Dendritic cell treated with granulocyte-macrophage colony-stimulating factor and Interleukin-4, amounts not matched to agents 40 ng/mL and 50 ng/mL, for 4 days (primary cell): ENCODE results near the gene CAV1.

Source experiments
- H3K27ac Mint-ChIP-seq: one replicate; pipeline ENCODE4 v1.8.0; 2022; ENCODE audit warnings: mild to moderate bottlenecking, mixed read lengths
- H3K27me3 Mint-ChIP-seq: one replicate; pipeline ENCODE4 v1.8.0; 2022; ENCODE audit warnings: mild to moderate bottlenecking, mixed read lengths
- H3K36me3 Mint-ChIP-seq: one replicate; pipeline ENCODE4 v1.8.0; 2022; ENCODE audit warnings: low read depth, mixed read lengths
- H3K4me1 Mint-ChIP-seq: one replicate; pipeline ENCODE4 v1.8.0; 2022; ENCODE audit warnings: low read depth, mixed read lengths
- H3K4me3 Mint-ChIP-seq: one replicate; pipeline ENCODE4 v1.8.0; 2022; ENCODE audit warnings: mild to moderate bottlenecking, moderate library complexity, mixed read lengths
- H3K9me3 Mint-ChIP-seq: one replicate; pipeline ENCODE4 v1.8.0; 2022; ENCODE audit warnings: mixed read lengths
- intact Hi-C: fragments of 100-400 bp; cut with micrococcal nuclease; formaldehyde crosslinking; loops from one replicate; pipeline ENCODE4 v1.15.0; 2022

The CAV1 gene

DNA sequence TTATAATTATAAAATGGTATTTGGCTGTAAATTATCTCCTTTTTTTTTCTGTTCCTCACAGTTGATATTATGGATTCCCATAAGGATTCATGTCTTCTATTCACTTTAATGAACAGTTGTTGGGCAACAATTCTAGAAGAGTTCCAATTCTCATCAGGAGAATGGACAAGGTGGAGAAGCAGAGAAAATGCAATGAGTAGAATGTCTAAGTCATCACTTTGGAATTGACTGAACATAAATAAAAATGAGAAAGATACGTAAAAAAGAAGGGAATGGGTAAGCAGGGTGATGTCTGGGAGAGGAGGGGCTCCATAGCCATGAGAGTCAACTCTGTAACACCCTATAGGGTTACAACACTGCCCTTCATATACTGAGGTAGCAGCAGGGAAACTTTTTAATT is 27.1 kb upstream of the CAV1 start:
- no peak overlapping the region for H3K4me3 Mint-ChIP-seq
- H3K27me3 Mint-ChIP-seq: peaks cover 43% of the 10 kb centered on the region
- H3K9me3 Mint-ChIP-seq: no peaks in the 10 kb centered on the region
- H3K27ac Mint-ChIP-seq: no peak overlapping the region
- intact Hi-C loops: no loop called here
- no peaks in the 10 kb centered on the region for H3K36me3 Mint-ChIP-seq
- peaks cover 12% of the 10 kb centered on the region for H3K4me1 Mint-ChIP-seq

DNA sequence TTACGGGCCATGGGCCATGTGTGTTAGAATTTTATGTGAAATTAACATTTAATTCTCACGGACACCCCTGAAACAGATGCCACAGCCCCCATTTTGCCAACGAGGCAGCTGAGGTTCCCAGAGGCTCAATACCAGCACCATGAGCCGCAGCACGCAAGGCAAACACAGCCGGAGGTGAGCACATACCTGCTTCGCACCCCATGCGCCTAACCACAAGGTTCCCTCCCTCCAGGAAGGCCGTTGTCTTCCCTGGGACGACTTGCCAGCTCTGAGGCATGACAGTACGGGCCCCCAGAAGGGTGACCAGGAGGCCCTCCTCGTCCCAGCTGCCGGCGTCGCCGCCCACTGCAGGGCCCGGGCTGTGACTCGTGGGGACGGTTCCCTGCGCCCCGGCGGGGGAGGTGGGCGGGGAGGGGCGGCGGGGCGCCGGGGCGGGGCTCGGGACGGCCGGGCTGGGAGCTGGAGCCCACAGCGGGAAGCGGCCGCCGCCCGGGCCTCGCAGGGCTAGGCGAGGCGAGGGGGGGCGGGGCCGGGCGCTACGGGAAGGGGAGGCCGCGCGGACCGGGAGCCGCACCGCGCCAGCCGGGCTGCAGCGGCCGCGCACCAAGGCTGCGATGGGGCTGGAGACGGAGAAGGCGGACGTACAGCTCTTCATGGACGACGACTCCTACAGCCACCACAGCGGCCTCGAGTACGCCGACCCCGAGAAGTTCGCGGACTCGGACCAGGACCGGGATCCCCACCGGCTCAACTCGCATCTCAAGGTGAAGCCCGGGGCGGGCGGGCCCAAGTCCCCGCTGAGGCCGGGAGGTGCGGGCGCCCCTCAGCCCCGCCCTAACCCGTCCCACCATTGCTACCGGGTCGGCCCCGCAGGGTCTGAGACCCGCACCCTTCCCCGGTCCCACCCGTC is 25.4 kb upstream of the CAV1 start, which contains the start of gene CAV2:
Gene CAV2, plus strand, starts transcription at position 571 of the 910 bp plus-strand sequence. Its CDS starts 44 bp downstream, at position 615.
- Mint-ChIP-seq H3K27me3 (peaks cover 51% of the 10 kb centered on the region), H3K36me3 (no peaks in the 10 kb centered on the region), H3K9me3 (no peaks in the 10 kb centered on the region), H3K27ac (no peak within 1 kb of the TSS), H3K4me3 (peak within 1 kb of the TSS; percentile 73), H3K4me1 (peaks cover 12% of the 10 kb centered on the region)
- intact Hi-C loops: no loop called here

DNA sequence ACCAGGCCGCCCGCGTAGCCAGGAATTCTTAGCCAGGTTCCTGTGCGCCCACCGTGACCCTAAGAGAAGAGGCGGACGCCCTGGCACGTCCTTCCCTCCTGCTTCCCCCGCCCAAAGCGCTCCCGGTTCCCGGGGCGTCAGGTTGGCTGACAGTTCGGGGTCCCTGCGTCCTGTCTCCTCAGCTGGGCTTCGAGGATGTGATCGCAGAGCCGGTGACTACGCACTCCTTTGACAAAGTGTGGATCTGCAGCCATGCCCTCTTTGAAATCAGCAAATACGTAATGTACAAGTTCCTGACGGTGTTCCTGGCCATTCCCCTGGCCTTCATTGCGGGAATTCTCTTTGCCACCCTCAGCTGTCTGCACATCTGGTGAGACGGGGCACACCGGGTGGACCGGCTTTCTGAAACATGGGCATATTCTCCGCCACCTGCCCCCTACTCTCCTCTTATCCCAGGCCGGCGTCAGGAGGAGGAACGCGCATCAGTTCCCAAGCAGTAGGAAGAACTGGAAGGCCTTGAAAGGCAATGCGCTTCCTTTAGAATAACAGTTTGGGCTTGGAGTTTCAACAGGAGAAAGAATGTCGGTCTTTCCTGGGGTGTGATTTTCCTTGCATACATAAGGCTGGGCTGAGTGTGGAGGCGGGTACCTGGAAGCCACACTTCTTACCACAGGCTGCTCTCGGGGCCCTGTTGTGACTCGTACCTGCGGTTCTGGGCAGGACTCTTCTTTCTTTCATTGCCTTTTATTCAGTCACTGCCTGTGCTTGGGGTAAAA is 24.6 kb upstream of the CAV1 start:
- intact Hi-C loops: no loop called here
- no peaks in the 10 kb centered on the region for H3K9me3 Mint-ChIP-seq
- no peak overlapping the region for H3K27ac Mint-ChIP-seq
- peaks cover 12% of the 10 kb centered on the region for H3K4me1 Mint-ChIP-seq
- H3K4me3 Mint-ChIP-seq: peak overlapping the region; percentile 73
- H3K36me3 Mint-ChIP-seq: no peaks in the 10 kb centered on the region
- H3K27me3 Mint-ChIP-seq: peaks cover 53% of the 10 kb centered on the region

DNA sequence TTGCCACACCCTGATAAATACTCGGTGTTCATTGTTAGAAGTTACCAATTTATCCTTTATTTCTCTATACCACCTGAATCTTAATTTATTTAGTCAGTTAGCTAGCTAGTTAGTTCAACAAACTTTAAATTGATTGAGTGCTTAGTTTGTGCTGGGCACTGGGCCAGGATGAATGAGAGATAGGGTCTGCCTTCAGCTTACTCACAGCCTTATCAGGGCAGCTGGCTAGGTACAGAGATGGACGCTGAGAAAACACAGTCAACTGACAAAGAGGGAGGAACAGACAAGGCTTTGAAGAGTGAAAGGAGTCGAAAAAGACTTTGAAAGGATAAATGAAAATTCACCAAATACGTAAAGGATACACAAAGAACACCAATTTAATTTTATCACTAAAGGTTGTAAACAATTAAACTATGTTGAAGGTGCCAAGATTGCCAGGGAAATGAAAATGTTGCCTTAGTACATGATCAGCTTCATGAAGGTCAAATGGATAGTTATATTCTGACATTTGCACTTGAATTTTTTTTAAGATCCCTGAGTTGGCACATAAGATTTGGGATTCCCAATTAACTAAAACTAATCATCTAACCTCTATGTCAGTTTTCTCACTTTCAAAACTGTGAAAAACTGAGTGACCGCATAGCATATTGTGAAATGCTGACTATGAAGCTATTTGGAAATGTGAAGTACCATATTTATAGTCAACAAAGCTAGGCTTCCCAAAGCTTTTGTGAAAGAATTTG is 23.2 kb upstream of the CAV1 start:
- H3K27ac Mint-ChIP-seq: no peak overlapping the region
- intact Hi-C loops: no loop called here
- peaks cover 12% of the 10 kb centered on the region for H3K4me1 Mint-ChIP-seq
- H3K9me3 Mint-ChIP-seq: no peaks in the 10 kb centered on the region
- H3K36me3 Mint-ChIP-seq: no peaks in the 10 kb centered on the region
- no peak overlapping the region for H3K4me3 Mint-ChIP-seq
- H3K27me3 Mint-ChIP-seq: peaks cover 56% of the 10 kb centered on the region

DNA sequence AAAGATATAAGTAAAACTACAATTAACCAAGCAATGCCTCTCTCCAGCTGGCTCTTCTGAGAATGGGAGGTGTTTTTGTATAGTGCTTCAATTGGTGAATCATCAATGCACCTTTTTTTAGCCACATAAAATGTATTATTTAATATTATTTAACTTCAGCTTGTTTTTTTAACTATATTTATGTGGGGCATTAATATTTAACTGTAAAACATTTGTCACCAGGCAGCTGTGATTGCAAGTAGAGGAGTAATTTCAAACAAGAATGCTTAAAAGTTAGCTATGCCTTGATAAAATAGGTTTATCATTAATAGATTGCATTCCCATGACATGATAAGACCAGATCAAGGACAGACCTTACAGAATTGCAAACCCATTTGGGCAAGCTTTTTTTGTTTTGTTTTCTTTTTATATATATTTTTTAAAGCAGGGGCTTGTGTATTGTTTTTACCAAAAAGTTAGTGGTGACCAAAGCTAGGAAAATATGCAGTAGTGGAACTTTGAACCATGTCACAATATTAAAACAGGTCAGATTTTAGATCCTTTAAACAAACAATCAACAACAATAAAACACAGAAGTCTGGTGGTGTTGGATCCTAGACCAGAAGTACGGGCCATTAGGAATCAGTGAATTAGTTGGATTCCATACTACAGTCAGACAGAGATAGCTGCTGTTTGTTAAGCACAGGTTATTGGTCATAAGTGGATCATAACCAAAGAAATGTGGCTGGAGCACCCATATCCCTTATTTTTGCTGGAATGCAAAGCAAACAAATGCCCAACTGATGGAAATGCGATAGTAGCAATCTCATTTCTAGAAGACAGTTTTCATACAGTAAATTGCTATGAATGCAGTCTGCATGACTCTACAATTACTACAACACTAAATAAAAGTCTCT is 22.4 kb upstream of the CAV1 start:
- intact Hi-C loops: no loop called here
- Mint-ChIP-seq H3K27me3 (peaks cover 52% of the 10 kb centered on the region), H3K9me3 (no peaks in the 10 kb centered on the region)

DNA sequence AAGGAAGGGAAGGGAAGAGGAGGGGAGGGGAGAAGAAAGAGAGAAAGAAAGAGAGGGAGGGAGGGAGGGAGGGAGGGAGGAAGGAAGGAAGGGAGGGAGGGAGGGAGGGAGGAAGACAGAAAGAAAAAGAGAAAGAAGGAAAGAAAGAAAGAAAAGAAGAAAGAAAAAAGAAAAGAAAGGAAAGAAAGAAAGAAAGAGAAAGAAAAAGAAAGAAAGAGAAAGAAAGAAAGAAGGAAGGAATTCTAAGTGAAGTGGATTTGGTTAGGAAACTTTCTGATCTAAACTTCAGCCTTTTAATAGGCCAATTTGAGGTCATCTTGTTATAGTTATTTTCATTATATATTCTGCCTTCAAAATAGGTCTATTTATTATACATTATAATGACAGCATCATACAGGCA is 21.0 kb upstream of the CAV1 start:
- intact Hi-C loops: no loop called here
- Mint-ChIP-seq H3K27ac (no peak overlapping the region), H3K36me3 (no peaks in the 10 kb centered on the region), H3K4me3 (no peak overlapping the region), H3K27me3 (peaks cover 40% of the 10 kb centered on the region), H3K4me1 (peaks cover 12% of the 10 kb centered on the region), H3K9me3 (no peaks in the 10 kb centered on the region)

More for the DNA sequence above, 22.4 kb upstream of the CAV1 start:
- H3K27ac Mint-ChIP-seq: no peak overlapping the region
- H3K4me1 Mint-ChIP-seq: peaks cover 12% of the 10 kb centered on the region
- H3K36me3 Mint-ChIP-seq: no peaks in the 10 kb centered on the region
- H3K4me3 Mint-ChIP-seq: no peak overlapping the region

DNA sequence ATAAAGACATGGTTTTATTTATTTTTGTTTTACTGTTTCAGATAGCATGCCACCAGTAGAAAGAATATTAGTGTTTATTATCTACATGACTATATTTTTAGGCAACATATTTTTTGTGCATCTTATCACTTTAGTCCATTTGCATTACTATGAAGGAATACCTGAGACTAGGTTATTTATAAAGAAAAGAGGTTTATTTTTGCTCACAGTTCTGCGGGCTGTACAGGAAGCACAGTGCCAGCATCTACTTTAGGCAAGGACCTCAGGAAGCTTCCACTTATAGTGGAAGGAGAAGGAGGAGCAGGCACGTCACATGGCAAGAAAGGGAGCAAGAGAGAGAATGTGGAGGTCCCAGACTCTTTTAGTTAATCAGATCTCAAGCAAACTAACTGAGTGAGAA is 19.6 kb upstream of the CAV1 start:
- Mint-ChIP-seq H3K36me3 (no peaks in the 10 kb centered on the region), H3K27me3 (peaks cover 28% of the 10 kb centered on the region), H3K4me3 (no peak overlapping the region), H3K27ac (no peak overlapping the region), H3K9me3 (no peaks in the 10 kb centered on the region), H3K4me1 (peaks cover 5% of the 10 kb centered on the region)
- intact Hi-C loops: no loop called here

DNA sequence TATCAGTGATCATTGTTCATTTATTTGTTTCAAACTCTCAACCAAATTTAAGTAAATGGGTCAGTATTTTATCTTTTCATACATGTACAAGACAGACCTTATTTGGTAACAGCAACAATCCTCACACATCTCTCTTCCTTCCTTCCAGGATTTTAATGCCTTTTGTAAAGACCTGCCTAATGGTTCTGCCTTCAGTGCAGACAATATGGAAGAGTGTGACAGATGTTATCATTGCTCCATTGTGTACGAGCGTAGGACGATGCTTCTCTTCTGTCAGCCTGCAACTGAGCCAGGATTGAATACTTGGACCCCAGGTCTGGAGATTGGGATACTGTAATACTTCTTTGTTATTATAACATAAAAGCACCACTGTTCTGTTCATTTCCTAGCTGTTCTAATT is 19.0 kb upstream of the CAV1 start:
- Mint-ChIP-seq H3K36me3 (no peaks in the 10 kb centered on the region), H3K4me3 (no peak overlapping the region), H3K27me3 (peaks cover 22% of the 10 kb centered on the region), H3K27ac (no peak overlapping the region), H3K4me1 (no peaks in the 10 kb centered on the region), H3K9me3 (no peaks in the 10 kb centered on the region)
- intact Hi-C loops: no loop called here

DNA sequence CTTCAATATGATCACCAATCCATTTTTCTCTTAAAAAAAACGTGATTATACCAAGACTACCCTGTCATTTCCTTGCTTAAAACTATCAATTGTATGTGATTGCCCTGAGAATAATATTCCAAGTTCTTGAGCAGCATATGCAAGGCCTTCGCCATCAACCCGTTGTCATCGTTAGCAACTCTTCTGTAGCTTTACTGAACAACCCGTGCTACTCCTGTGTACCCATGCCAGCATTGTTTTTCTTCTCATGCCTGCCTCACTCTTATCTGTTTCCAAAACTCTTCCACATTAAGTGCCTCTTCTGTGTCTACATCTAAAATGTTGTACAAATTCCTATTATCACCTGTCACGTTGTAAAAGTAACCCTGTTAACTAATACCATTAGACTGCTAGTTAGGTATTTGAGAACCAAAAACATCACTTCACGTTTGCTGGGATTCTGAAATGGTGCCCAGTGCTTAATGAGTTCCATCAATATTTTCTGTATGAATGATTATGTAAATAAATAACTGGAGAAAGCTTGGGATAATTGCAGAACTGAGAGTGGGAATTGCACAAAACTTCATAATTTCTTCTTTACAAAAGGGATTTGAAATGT is 14.8 kb upstream of the CAV1 start:
- Mint-ChIP-seq H3K4me3 (no peak overlapping the region), H3K9me3 (no peaks in the 10 kb centered on the region), H3K27me3 (peaks cover 6% of the 10 kb centered on the region), H3K27ac (no peak overlapping the region), H3K4me1 (peaks cover 5% of the 10 kb centered on the region), H3K36me3 (no peaks in the 10 kb centered on the region)
- intact Hi-C loops: no loop called here

DNA sequence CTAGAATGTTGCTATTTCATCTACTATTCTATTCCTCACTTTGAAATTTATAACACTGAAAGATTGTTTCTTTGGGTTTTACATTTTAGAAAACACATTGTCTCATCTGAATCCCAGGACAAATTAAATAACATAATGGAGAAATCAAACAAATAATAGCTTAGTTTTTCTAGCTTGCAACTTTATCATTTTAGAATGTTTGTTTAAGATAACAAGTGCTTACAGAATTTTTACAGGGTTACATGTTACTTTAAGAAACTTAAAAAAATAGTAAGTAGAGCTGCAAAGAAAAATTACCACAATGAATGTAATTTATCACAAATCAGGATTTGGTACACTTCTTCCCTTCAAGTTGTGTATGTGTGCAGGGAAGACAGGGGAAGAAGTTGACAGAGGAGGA is 14.0 kb upstream of the CAV1 start:
- H3K9me3 Mint-ChIP-seq: no peaks in the 10 kb centered on the region
- H3K27ac Mint-ChIP-seq: no peak overlapping the region
- H3K27me3 Mint-ChIP-seq: peaks cover 8% of the 10 kb centered on the region
- intact Hi-C loops: no loop called here
- no peak overlapping the region for H3K4me3 Mint-ChIP-seq
- H3K4me1 Mint-ChIP-seq: peaks cover 5% of the 10 kb centered on the region
- no peaks in the 10 kb centered on the region for H3K36me3 Mint-ChIP-seq

DNA sequence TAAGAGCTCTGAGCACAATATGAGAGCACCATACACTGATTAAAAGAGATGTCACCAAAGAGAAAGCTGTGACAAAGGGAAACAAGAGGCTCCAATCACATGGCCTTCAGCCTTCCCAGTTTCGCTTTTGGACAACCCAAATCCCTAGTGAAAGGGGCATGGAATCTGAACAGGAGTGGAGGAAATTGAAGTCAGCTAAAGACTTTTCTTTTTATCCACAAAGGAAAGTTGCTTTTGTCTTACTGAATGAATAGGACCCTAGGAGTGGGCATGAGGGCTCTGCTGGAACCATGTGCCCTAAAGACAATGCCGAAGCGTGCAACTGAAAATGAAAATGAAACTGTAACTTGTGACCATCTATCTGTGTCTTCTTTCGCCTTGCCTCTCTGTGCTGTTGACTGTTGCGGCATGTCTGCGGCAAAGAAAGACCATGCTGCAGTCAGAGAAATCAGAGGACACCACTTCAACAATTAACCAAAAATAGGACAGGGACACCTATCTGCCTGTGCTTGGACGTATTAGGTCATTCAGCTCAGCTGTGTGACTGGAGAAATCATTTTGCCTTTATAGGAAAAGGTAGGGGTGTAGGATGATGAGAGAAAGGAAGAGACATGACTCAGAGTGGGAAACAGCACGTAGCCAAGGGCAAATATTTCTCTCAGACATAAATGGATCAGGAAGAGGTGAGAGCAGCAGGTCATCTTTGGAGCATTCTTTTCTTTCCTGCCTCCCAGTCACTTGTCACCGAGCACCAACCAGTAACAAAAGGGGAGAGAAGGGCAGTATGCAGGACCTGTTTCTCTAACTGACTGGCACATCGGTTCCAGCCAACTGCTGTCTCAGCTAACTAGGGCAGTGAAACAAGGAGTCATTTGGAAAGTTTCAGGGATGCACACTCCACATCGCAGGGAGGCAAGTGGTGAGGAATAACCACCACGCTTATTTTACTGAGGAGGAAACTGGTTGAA is 13.0 kb upstream of the CAV1 start:
- Mint-ChIP-seq H3K27ac (no peak overlapping the region), H3K9me3 (no peaks in the 10 kb centered on the region), H3K4me3 (peak overlapping the region; percentile 28), H3K27me3 (peaks cover 10% of the 10 kb centered on the region), H3K36me3 (no peaks in the 10 kb centered on the region), H3K4me1 (peaks cover 5% of the 10 kb centered on the region)
- intact Hi-C loops: no loop called here

DNA sequence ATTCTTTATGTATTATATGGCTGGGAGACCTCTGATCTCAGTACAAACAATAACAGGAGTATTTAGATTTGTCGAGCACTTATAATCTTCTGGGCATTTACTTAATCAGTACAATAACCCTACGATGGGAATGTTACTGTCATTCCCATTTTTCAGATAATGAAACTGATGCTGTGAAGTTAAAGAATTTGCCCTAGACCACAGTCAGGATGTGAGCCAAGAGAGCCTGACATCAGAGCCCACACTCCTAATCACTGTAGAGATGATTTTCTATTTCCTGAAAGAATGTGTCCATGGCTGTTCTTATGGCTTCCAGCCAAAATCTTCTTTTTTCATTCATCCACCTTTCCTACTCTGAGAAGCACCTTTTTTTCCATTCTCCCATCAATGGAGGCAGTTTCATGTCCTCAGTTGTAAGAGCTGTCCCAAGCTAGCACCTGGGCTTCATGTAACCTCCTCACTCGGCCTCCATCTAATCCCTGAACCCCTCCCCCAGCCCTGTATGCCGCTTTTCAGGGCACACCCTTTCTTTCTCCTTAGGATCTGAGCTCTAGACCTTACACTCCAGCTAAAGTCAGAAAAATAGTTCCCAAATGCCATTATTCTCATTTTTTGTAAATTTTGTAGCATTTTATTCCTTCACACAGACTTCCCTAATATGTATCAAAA is 12.2 kb upstream of the CAV1 start:
- Mint-ChIP-seq H3K4me3 (no peak overlapping the region), H3K36me3 (no peaks in the 10 kb centered on the region), H3K27ac (no peak overlapping the region), H3K27me3 (peaks cover 10% of the 10 kb centered on the region), H3K4me1 (peaks cover 5% of the 10 kb centered on the region), H3K9me3 (no peaks in the 10 kb centered on the region)
- intact Hi-C loops: no loop called here
